Fibroblast of villous mesenchyme (primary cell): Measurements from ENCODE around the gene CHRM2. TPM values are rescaled to one million over a fixed set of nuclear protein-coding genes. Genes with fewer than 3 reads are reported as not detected.

ENCODE experiments used
- DNase-seq: peaks from one replicate; pipeline ENCODE4 v3.0.0-alpha.2; 2010; ENCODE audit warnings: low read depth
- H3K4me3 ChIP-seq: 2 replicates; pipeline ENCODE4 v1.5.1; 2011; ENCODE audit warnings: low read depth, mild to moderate bottlenecking, low read length
- total RNA-seq: library from RNA; depleted of rRNA; stranded (reverse); fragments of >200 nt; gene quantifications from 2 replicates; pipeline ENCODE4 v1.2.3, GENCODE V29; 2012
- TF ChIP-seq, protein P1 (sequence below): IDR thresholded peaks from 2 replicates; pipeline ENCODE4 v1.5.1; 2012; ENCODE audit warnings: low read depth, mild to moderate bottlenecking, low read length; ENCODE audit not compliant: insufficient read depth

CHRM2 gene
- total RNA-seq, 1 donor = 28.9 TPM

DNA sequence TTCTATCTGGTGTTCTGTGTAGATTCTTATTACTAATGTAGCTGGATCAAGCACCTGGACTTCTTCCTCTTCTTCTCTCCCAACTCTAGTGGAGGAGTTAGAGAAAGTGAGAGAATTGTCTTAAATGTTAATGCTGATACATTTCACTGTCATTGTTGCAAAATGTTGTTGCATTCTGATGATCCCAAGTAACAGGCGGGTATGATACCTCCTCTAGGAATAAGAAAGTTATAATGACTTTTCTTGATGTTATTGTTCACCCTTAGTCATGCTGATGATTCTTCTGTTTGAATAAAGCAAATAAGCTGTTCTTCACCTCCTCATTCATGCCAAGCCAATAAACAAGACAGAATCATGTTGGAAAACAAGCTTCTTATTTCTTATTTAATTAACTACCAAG lies 9.1 kb downstream of the CHRM2 start:
- H3K4me3 ChIP-seq = no peak overlapping the region
- DNase-seq = no peak
- TF ChIP-seq, protein P1, sequence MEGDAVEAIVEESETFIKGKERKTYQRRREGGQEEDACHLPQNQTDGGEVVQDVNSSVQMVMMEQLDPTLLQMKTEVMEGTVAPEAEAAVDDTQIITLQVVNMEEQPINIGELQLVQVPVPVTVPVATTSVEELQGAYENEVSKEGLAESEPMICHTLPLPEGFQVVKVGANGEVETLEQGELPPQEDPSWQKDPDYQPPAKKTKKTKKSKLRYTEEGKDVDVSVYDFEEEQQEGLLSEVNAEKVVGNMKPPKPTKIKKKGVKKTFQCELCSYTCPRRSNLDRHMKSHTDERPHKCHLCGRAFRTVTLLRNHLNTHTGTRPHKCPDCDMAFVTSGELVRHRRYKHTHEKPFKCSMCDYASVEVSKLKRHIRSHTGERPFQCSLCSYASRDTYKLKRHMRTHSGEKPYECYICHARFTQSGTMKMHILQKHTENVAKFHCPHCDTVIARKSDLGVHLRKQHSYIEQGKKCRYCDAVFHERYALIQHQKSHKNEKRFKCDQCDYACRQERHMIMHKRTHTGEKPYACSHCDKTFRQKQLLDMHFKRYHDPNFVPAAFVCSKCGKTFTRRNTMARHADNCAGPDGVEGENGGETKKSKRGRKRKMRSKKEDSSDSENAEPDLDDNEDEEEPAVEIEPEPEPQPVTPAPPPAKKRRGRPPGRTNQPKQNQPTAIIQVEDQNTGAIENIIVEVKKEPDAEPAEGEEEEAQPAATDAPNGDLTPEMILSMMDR = no peak

DNA sequence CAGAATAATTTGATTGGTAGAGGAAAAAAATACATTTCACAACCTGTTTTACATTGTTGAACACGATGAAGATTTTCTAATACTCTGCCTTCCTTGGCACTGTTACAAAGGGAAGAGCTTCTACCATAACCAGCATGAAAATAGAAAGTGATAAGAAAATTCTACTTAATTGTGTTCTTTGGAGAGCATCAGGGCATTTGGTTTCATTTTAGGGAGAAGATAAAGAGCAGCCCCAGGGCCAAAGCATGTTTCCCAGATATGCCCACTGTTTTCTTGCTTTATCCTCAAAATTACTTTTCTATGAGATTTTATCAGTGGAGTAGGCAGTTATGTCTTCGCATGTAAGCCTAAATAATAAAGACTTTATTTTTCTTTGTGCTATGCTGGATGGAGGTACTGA lies 9.5 kb downstream of the CHRM2 start:
- no peak overlapping the region for H3K4me3 ChIP-seq
- TF ChIP-seq, protein P1 = no peak
- DNase-seq = no peak

DNA sequence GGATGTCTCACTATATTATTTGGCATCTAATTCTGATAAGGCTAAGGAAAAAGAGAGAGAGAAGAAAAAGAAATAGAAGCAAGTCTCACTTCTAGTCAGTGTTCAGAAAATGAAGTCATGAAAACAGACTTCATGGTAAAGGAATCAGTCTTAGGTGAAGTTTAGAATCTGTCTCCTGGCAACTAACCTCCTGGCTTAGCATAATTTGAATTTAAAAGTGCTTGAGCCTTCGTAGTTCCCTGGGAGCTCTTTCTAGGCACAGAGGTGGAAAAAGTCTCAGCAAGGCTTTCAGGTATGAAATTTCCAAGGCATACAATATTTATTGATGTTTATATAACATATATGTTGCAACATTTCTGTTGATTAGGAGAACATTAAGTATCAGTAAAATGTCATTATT lies 10.4 kb downstream of the CHRM2 start:
- no peak for DNase-seq
- no peak overlapping the region for H3K4me3 ChIP-seq
- TF ChIP-seq, protein P1 = no peak

DNA sequence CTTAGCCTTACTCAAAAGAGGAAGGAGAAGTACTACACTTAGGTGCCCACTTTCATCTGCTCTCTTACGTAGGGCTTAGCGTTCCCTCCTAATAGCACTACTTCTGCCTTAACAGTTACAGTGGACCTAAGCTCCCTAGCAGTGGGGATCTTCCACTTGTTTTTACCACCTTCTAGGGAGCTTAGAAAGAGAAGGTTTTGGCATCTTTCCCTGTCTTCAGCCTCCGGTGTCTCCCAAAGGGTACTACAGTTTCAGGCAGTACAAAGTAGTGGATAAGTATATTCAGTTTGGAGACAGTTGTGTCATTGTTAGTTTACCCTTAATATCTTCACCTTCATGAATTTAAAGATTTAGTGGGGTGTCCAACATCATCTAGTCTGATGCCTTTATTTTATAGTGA lies 14.6 kb downstream of the CHRM2 start:
- DNase-seq = no peak
- H3K4me3 ChIP-seq = no peak overlapping the region
- TF ChIP-seq, protein P1 = no peak

DNA sequence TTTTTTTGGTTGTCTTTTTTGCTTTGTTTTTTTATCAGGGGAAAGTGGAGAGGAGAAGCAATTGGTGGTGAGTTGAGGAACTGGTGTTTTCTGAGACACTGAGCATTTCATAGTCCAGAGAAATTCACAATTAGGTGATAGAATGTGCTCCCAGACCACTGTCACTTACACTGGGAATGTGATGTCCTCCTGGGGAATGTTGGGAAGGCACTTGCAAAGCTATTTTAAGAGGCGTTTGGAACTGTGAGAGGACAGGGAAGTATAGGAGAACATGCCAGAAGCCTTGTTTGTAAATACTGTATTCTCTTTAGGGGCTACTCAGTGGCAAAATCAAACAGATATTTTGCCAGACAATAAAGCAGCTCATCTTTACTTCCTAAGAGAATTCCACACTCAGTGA lies 16.0 kb downstream of the CHRM2 start:
- no peak for DNase-seq
- TF ChIP-seq, protein P1 = no peak
- H3K4me3 ChIP-seq = no peak overlapping the region

DNA sequence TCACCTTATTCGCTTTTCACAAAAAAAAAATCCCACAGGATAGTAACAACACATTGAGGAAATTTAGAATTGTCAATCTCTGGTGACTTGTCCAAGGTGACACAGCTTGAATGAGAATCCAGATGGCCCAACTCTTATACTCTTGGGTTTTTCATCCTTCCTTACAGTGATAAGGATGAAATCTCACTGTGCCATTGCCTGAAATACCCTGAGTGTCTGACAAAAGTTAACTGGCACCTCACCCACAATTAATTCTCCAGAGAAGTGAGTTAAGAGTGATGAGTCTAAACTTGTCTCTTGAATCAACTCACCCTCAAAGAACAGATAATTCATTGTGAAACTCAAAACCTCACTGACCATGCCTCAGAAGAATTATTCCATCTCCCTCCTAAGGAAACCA lies 18.9 kb downstream of the CHRM2 start:
- TF ChIP-seq, protein P1 = no peak
- no peak for DNase-seq

DNA sequence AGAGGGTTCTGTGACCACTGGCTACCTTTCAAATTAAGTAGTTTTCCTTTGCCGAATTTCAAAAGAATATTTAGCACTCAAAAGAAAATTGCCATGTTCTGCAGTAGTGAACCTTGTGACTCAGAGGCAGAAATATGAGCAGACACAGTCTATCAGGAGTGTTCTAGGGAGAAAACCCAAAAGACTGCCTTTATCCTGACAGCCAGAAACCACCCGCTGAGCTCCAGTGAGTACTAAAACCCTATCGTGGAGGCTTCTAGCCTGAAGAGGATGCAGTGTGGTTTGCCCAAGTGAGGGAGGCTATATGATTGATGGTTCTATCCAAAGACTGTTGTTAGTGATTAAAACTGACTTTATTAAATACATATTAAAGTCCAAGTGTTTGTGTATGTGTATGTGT lies 21.9 kb downstream of the CHRM2 start:
- TF ChIP-seq, protein P1 = no peak

More for the DNA sequence above, 18.9 kb downstream of the CHRM2 start:
- H3K4me3 ChIP-seq = no peak overlapping the region

More for the DNA sequence above, 21.9 kb downstream of the CHRM2 start:
- DNase-seq = no peak
- H3K4me3 ChIP-seq = no peak overlapping the region
